Liver (tissue), 9 donors: ENCODE data around the gene ISCU. TPM values are rescaled to one million over a fixed set of nuclear protein-coding genes. Genes with fewer than 3 reads are reported as not detected.

Source experiments
- DNase-seq: peaks from one replicate; pipeline ENCODE4 v3.0.0-alpha.2; 2017; ENCODE audit warnings: low spot score
- H3K27ac ChIP-seq, 2 donors: one replicate each; pipeline ENCODE4 v1.7.0; 2013; ENCODE audit warnings: inconsistent platforms in 2 of 2, low read length in 2 of 2, control low read depth in 1 of 2, low read depth in 1 of 2, mild to moderate bottlenecking in 1 of 2
- H3K27me3 ChIP-seq, 4 donors: one replicate each; pipeline versions ENCODE4 v1.6.1 to v1.7.0; 2013; ENCODE audit warnings: low read length in 3 of 4, inconsistent platforms in 1 of 4, mild to moderate bottlenecking in 1 of 4, moderate library complexity in 1 of 4; ENCODE audit not compliant: control insufficient read depth in 4 of 4, insufficient read depth in 4 of 4
- H3K36me3 ChIP-seq, 4 donors: one replicate each; pipeline versions ENCODE4 v1.6.1 to v1.7.0; 2013; ENCODE audit warnings: low read length in 3 of 4, mild to moderate bottlenecking in 3 of 4, low read depth in 1 of 4, moderate library complexity in 1 of 4; ENCODE audit not compliant: control insufficient read depth in 4 of 4, insufficient read depth in 3 of 4
- H3K4me1 ChIP-seq, 4 donors: one replicate each; pipeline versions ENCODE4 v1.6.1 to v1.7.0; 2013; ENCODE audit warnings: low read length in 3 of 4, mild to moderate bottlenecking in 3 of 4, moderate library complexity in 1 of 4; ENCODE audit not compliant: control insufficient read depth in 4 of 4, insufficient read depth in 4 of 4
- H3K4me3 ChIP-seq, 3 donors: one replicate each; pipeline versions ENCODE4 v1.6.1 to v1.7.0; 2013; ENCODE audit warnings: low read length in 3 of 3, control low read depth in 1 of 3, low read depth in 1 of 3, mild to moderate bottlenecking in 1 of 3
- H3K9ac ChIP-seq, 2 donors: one replicate each; pipeline ENCODE4 v1.7.0; 2013; ENCODE audit warnings: low read length in 2 of 2, mild to moderate bottlenecking in 2 of 2, moderate library complexity in 2 of 2, control low read depth in 1 of 2, low read depth in 1 of 2
- H3K9me3 ChIP-seq, 4 donors: one replicate each; pipeline versions ENCODE4 v1.6.1 to v1.7.0; 2013; ENCODE audit warnings: low read length in 3 of 4; ENCODE audit not compliant: control insufficient read depth in 4 of 4
- ATF3 ChIP-seq: IDR thresholded peaks from 2 replicates; pipeline ENCODE4 v1.6.1; 2016; ENCODE audit warnings: antibody characterized with exemption
- EGR1 ChIP-seq, 2 donors: IDR thresholded peaks; 2 replicates each; pipeline ENCODE4 v1.6.1; 2016 to 2018; ENCODE audit warnings: antibody characterized with exemption in 2 of 2, low read depth in 2 of 2
- FOXA1 ChIP-seq: IDR thresholded peaks from 2 replicates; pipeline ENCODE4 v1.6.1; 2016; ENCODE audit warnings: antibody characterized with exemption
- FOXA2 ChIP-seq: IDR thresholded peaks from 2 replicates; pipeline ENCODE4 v1.6.1; 2016; ENCODE audit warnings: antibody characterized with exemption
- GABPA ChIP-seq, 2 donors: IDR thresholded peaks in 1 of 2; conservative IDR thresholded peaks in 1 of 2; 2 replicates each; pipeline ENCODE4 v1.6.1; 2016; ENCODE audit warnings: antibody characterized with exemption in 2 of 2, mild to moderate bottlenecking in 1 of 2, moderate library complexity in 1 of 2
- HNF4A ChIP-seq, 2 donors: conservative IDR thresholded peaks; 2 replicates each; pipeline ENCODE4 v1.6.1; 2016; ENCODE audit warnings: antibody characterized with exemption in 2 of 2, mild to moderate bottlenecking in 2 of 2
- JUND ChIP-seq, 2 donors: IDR thresholded peaks; 2 replicates each; pipeline ENCODE4 v1.6.1; 2016; ENCODE audit warnings: antibody characterized with exemption in 2 of 2
- MAX ChIP-seq: IDR thresholded peaks from 2 replicates; pipeline ENCODE4 v1.6.1; 2016; ENCODE audit warnings: antibody characterized with exemption
- NR2F2 ChIP-seq: IDR thresholded peaks from 2 replicates; pipeline ENCODE4 v1.6.1; 2016; ENCODE audit warnings: antibody characterized with exemption
- RAD21 ChIP-seq, 2 donors: IDR thresholded peaks; 2 replicates each; pipeline ENCODE4 v1.6.1; 2016; ENCODE audit warnings: antibody characterized with exemption in 2 of 2, mild to moderate bottlenecking in 2 of 2
- RXRA ChIP-seq, 2 donors: IDR thresholded peaks; 2 replicates each; pipeline ENCODE4 v1.6.1; 2017 to 2018; ENCODE audit warnings: antibody characterized with exemption in 2 of 2, mild to moderate bottlenecking in 1 of 2
- SP1 ChIP-seq: IDR thresholded peaks from 2 replicates; pipeline ENCODE4 v1.6.1; 2018; ENCODE audit warnings: antibody characterized with exemption, mild to moderate bottlenecking
- TAF1 ChIP-seq: conservative IDR thresholded peaks from 2 replicates; pipeline ENCODE4 v1.6.1; 2016; ENCODE audit warnings: antibody characterized with exemption, mild to moderate bottlenecking
- YY1 ChIP-seq: IDR thresholded peaks from 2 replicates; pipeline ENCODE4 v1.6.1; 2016; ENCODE audit warnings: antibody characterized with exemption, mild to moderate bottlenecking
- WGBS: extraction: QIAGEN DNeasy Blood & Tissue Kit; methylation state at CpG from one replicate; pipeline ENCODE4 v1.1.7; 2013; 5-methylcytosine and 5-hydroxymethylcytosine counted together
- polyA plus RNA-seq, 2 donors: library from polyadenylated mRNA; stranded (reverse) in 1 of 2; unstranded in 1 of 2; fragments of 200-250 nt in 1 of 2; fragments of >200 nt in 1 of 2; fragmentation: Nextera tagmentation in 1 of 2; extraction: Ambion mirVana in 1 of 2; gene quantifications; one replicate each; pipeline versions ENCODE4 v1.2.1 to v1.2.3, GENCODE V29; 2013 to 2015
- total RNA-seq, 2 donors: library from RNA; depleted of rRNA; stranded (reverse); fragments of >200 nt; gene quantifications; one replicate each; pipeline ENCODE4 v1.2.3, GENCODE V29; 2014
- TF ChIP-seq, protein P1 (sequence below): IDR thresholded peaks from 2 replicates; pipeline ENCODE4 v1.6.1; 2016; ENCODE audit warnings: antibody characterized with exemption, mild to moderate bottlenecking
- TF ChIP-seq, protein P2 (sequence below): IDR thresholded peaks from 2 replicates; pipeline ENCODE4 v1.6.1; 2016; ENCODE audit warnings: antibody characterized with exemption
- donor health status: healthy.
- donor health status: healthy.
- donor health status: healthy.
- donor health status: healthy.
- donor health status: healthy.

The ISCU gene
- total and polyA plus RNA-seq, 4 donors, result 42.3 to 85.9 (median 63.8) TPM

GRCh38 chr12:108605690-108606406 lies 43.5 kb downstream of the ISCU start:
- H3K9me3 ChIP-seq, result no peaks in the 10 kb centered on the region
- no peak overlapping the region for H3K27ac ChIP-seq
- no peak overlapping the region for H3K9ac ChIP-seq
- TF ChIP-seq SP1, result no peak
- no peak for TF ChIP-seq ATF3
- no peak for TF ChIP-seq TAF1
- TF ChIP-seq HNF4A (conservative IDR thresholded peaks at IDR 0.05), result no peak
- no peak for TF ChIP-seq MAX
- TF ChIP-seq, protein P1, sequence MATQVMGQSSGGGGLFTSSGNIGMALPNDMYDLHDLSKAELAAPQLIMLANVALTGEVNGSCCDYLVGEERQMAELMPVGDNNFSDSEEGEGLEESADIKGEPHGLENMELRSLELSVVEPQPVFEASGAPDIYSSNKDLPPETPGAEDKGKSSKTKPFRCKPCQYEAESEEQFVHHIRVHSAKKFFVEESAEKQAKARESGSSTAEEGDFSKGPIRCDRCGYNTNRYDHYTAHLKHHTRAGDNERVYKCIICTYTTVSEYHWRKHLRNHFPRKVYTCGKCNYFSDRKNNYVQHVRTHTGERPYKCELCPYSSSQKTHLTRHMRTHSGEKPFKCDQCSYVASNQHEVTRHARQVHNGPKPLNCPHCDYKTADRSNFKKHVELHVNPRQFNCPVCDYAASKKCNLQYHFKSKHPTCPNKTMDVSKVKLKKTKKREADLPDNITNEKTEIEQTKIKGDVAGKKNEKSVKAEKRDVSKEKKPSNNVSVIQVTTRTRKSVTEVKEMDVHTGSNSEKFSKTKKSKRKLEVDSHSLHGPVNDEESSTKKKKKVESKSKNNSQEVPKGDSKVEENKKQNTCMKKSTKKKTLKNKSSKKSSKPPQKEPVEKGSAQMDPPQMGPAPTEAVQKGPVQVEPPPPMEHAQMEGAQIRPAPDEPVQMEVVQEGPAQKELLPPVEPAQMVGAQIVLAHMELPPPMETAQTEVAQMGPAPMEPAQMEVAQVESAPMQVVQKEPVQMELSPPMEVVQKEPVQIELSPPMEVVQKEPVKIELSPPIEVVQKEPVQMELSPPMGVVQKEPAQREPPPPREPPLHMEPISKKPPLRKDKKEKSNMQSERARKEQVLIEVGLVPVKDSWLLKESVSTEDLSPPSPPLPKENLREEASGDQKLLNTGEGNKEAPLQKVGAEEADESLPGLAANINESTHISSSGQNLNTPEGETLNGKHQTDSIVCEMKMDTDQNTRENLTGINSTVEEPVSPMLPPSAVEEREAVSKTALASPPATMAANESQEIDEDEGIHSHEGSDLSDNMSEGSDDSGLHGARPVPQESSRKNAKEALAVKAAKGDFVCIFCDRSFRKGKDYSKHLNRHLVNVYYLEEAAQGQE, result no peak
- TF ChIP-seq NR2F2, result no peak
- no peak for TF ChIP-seq YY1
- DNase-seq, result no peak
- no peak overlapping the region for H3K4me3 ChIP-seq
- H3K36me3 ChIP-seq, result no peaks in the 10 kb centered on the region
- 91% methylated on average over 4 of the region's 4 CpGs for WGBS
- no peaks in the 10 kb centered on the region for H3K27me3 ChIP-seq
- no peaks in the 10 kb centered on the region for H3K4me1 ChIP-seq

DNA sequence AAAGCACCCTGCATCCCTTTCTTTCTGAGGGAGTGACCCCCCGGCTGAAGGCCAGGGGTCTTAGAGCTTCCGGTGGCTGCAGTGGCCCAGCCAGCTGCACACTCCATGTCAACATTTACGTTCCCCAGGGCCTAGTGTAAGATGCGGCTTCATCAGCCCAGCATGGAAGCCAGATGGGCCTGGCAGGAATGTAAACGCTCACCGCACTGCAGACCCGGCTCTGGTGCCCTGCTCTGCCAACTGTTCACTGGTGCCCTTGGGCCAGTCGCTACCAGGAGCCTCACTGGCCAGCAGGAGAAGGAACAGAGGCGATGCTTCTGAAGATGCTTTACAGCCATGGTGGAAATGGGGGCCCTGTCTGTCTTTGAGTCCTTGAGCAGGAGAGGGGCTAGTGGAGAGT lies 44.1 kb downstream of the ISCU start:
- Histone ChIP-seq H3K4me3 (no peak overlapping the region), H3K27ac (no peak overlapping the region), H3K9ac (no peak overlapping the region), H3K9me3 (no peaks in the 10 kb centered on the region), H3K36me3 (no peaks in the 10 kb centered on the region), H3K27me3 (no peaks in the 10 kb centered on the region), H3K4me1 (no peaks in the 10 kb centered on the region)
- no peak for DNase-seq
- TF ChIP-seq FOXA2 (no peak), RAD21 (IDR thresholded peaks at IDR 0.05) (no peak), YY1 (no peak), NR2F2 (no peak), JUND (IDR thresholded peaks at IDR 0.05) (no peak), ATF3 (no peak), EGR1 (IDR thresholded peaks at IDR 0.05; ENCODE audit: low read depth in 2 of 2) (no peak), FOXA1 (no peak), TAF1 (no peak), HNF4A (conservative IDR thresholded peaks at IDR 0.05) (no peak), GABPA (IDR thresholded peaks at IDR 0.05 in 1 of 2, conservative IDR thresholded peaks at IDR 0.05 in 1 of 2) (no peak), RXRA (IDR thresholded peaks at IDR 0.05) (no peak), SP1 (no peak)
- TF ChIP-seq, protein P2, sequence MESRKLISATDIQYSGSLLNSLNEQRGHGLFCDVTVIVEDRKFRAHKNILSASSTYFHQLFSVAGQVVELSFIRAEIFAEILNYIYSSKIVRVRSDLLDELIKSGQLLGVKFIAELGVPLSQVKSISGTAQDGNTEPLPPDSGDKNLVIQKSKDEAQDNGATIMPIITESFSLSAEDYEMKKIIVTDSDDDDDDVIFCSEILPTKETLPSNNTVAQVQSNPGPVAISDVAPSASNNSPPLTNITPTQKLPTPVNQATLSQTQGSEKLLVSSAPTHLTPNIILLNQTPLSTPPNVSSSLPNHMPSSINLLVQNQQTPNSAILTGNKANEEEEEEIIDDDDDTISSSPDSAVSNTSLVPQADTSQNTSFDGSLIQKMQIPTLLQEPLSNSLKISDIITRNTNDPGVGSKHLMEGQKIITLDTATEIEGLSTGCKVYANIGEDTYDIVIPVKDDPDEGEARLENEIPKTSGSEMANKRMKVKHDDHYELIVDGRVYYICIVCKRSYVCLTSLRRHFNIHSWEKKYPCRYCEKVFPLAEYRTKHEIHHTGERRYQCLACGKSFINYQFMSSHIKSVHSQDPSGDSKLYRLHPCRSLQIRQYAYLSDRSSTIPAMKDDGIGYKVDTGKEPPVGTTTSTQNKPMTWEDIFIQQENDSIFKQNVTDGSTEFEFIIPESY, result no peak
- TF ChIP-seq, protein P1, result no peak
- 89% methylated on average over 9 of the region's 9 CpGs for WGBS
